ENCODE measurements around the gene SLC26A6.

Gene SLC26A6

GRCh38 chr3:48599077-48599501, 36.2 kb downstream of the SLC26A6 start:
- DNase-seq (ENCODE audit: low spot score): no peak

GRCh38 chr3:48598323-48599076, 36.8 kb downstream of the SLC26A6 start:
- no peak for DNase-seq (ENCODE audit: low spot score)

- no peak for DNase-seq (ENCODE audit: low spot score)
Observed at GRCh38 chr3:48597408-48597800, 37.9 kb downstream of the SLC26A6 start.

- DNase-seq (ENCODE audit: low spot score): no peak
Observed at GRCh38 chr3:48596676-48597407, 38.4 kb downstream of the SLC26A6 start.

- no peak for DNase-seq (ENCODE audit: low spot score)
Observed at GRCh38 chr3:48596157-48596556, 39.1 kb downstream of the SLC26A6 start.

- DNase-seq (ENCODE audit: low spot score): no peak
Observed at GRCh38 chr3:48595526-48596121, 39.6 kb downstream of the SLC26A6 start.

- DNase-seq (ENCODE audit: low spot score): no peak
Observed at GRCh38 chr3:48595075-48595525, 40.2 kb downstream of the SLC26A6 start, which contains the start of gene COL7A1. TSS of gene COL7A1 (minus strand) at chr3:48595329. CDS start at chr3:48595159, 170 bp downstream.

GRCh38 chr3:48594417-48595049, 40.7 kb downstream of the SLC26A6 start:
- no peak for DNase-seq (ENCODE audit: low spot score)

- no peak for DNase-seq (ENCODE audit: low spot score)
Observed at GRCh38 chr3:48593337-48593736, 41.9 kb downstream of the SLC26A6 start.

- no peak for DNase-seq (ENCODE audit: low spot score)
Observed at GRCh38 chr3:48592519-48593087, 42.7 kb downstream of the SLC26A6 start.

GRCh38 chr3:48591886-48592518, 43.3 kb downstream of the SLC26A6 start:
- no peak for DNase-seq (ENCODE audit: low spot score)

- DNase-seq (ENCODE audit: low spot score): no peak
Observed at GRCh38 chr3:48591436-48591835, 43.8 kb downstream of the SLC26A6 start.

- no peak for DNase-seq (ENCODE audit: low spot score)
Observed at GRCh38 chr3:48588230-48588629, 47.0 kb downstream of the SLC26A6 start.

- no peak for DNase-seq (ENCODE audit: low spot score)
Observed at GRCh38 chr3:48587686-48588085, 47.6 kb downstream of the SLC26A6 start.

GRCh38 chr3:48585411-48585810, 49.9 kb downstream of the SLC26A6 start:
- no peak for DNase-seq (ENCODE audit: low spot score)

- no peak for DNase-seq (ENCODE audit: low spot score)
Observed at GRCh38 chr3:48584836-48585235, 50.4 kb downstream of the SLC26A6 start.

GRCh38 chr3:48581621-48582481, 53.4 kb downstream of the SLC26A6 start:
- DNase-seq (ENCODE audit: low spot score): no peak

- DNase-seq (ENCODE audit: low spot score): no peak
Observed at GRCh38 chr3:48576647-48577046, 58.6 kb downstream of the SLC26A6 start.
